HEK293T (cell line): Measurements from ENCODE around the gene STAT5A.

Experiments used
- BHLHE40 ChIP-seq: fragments of 450-650 bp; IDR thresholded peaks from 2 replicates; pipeline ENCODE4 v1.6.1; 2016; ENCODE audit warnings: mild to moderate bottlenecking, moderate library complexity, borderline replicate concordance
- CTBP1 ChIP-seq: fragments of 450-650 bp; IDR thresholded peaks from 2 replicates; pipeline ENCODE4 v1.6.1; 2016; ENCODE audit warnings: borderline replicate concordance
- FOXA1 ChIP-seq: fragments of 450-650 bp; IDR thresholded peaks from 2 replicates; pipeline ENCODE4 v1.6.1; 2016; ENCODE audit warnings: mild to moderate bottlenecking
- FOXM1 ChIP-seq: fragments of 450-650 bp; IDR thresholded peaks from 2 replicates; pipeline ENCODE4 v1.6.1; 2017; ENCODE audit warnings: mild to moderate bottlenecking, borderline replicate concordance
- L3MBTL2 ChIP-seq: fragments of 450-650 bp; conservative IDR thresholded peaks from 2 replicates; pipeline ENCODE4 v1.6.1; 2016; ENCODE audit warnings: mild to moderate bottlenecking
- SP1 ChIP-seq: fragments of 450-650 bp; IDR thresholded peaks from 2 replicates; pipeline ENCODE4 v1.6.1; 2017
- SUZ12 ChIP-seq: fragments of 450-650 bp; IDR thresholded peaks from 2 replicates; pipeline ENCODE4 v1.6.1; 2016; ENCODE audit warnings: mild to moderate bottlenecking
- ZNF384 ChIP-seq: fragments of 450-650 bp; IDR thresholded peaks from 2 replicates; pipeline ENCODE4 v1.6.1; 2016

DNA sequence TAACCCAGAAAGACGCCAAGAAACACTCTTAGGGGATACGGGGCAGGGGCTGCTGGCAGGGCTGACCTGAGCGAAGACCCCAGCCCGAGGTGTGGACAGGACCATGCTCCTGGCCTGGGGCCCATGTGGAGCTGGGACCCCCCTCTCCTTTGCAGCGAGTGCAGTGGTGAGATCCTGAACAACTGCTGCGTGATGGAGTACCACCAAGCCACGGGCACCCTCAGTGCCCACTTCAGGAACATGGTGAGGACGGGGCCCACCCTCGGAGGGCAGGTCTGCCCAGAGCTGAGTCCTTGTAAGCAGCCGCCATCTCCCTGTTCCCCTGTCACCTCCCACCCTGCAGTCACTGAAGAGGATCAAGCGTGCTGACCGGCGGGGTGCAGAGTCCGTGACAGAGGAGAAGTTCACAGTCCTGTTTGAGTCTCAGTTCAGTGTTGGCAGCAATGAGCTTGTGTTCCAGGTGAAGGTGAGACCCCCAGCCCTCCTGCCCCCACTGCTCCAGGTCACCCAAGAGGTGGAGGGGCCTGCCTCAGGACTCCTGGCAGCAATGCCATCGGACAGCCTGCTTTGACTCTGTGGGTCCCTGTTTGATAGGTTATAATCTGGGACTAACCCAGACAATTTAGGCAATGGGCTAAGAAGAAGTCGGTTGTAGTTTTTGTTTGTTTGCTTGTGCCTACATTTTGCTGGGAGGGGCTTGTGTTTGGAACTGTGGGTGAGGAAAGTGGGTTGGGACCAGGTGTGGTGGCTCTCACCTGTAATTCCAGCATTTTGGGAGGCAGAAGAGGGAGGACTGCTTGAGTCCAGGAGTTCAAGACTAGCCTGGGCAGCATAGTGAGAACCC is 16.1 kb downstream of the STAT5A start:
- TF ChIP-seq SP1 (no peak), L3MBTL2 (no peak), FOXA1 (no peak), CTBP1 (no peak), FOXM1 (no peak), ZNF384 (no peak), SUZ12 (no peak), BHLHE40 (no peak)
